ENCODE results near the gene SMCO1.

Gene SMCO1

DNA sequence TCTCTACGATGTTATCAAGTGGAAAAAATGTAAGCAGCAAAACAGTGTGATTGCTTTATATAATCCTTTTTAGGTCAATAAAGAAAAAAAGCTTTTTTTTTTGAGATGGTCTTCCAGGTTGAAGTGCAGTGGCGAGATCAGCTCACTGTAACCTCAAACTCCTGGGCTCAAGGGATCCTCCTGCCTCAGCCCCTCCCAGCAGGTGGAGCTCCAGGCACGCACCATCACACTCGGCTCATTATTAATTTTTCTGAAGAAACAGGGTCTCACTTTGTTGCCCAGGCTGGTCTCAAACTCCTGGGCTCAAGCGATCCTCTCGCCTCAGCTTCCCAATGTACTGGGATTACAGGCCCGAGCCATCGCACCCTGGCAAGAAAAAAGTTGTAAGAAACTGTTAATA lies 28.9 kb downstream of the SMCO1 start:
- no peak overlapping the region for H3K4me2 ChIP-seq (ENCODE audit: low read length, poor library complexity, severe bottlenecking)
- no peak overlapping the region for H4K91ac ChIP-seq (ENCODE audit: low read length)
- no peak overlapping the region for H2AFZ ChIP-seq (ENCODE audit: low read depth, low read length)
- no peak overlapping the region for H2BK120ac ChIP-seq (ENCODE audit: low read depth, low read length)
- no peak overlapping the region for H2BK12ac ChIP-seq (ENCODE audit: low read length in 2 of 2)
- 95% methylated on average over 7 of the region's 8 CpGs for WGBS
- DNase-seq: peak; percentile 8
- no peak overlapping the region for H3K23ac ChIP-seq (ENCODE audit: low read length in 2 of 2)
- H3K4me3 ChIP-seq (ENCODE audit: insufficient read depth in 1 of 2, low read depth in 1 of 2, low read length in 2 of 2): no peak overlapping the region
- H3K79me1 ChIP-seq (replicated peaks; ENCODE audit: low read length, poor library complexity, severe bottlenecking): peaks cover 23% of the 10 kb centered on the region
- no peak overlapping the region for H4K8ac ChIP-seq (ENCODE audit: low read length)
- no peak overlapping the region for H2BK15ac ChIP-seq (ENCODE audit: low read depth, poor library complexity, severe bottlenecking)
- H3K27ac ChIP-seq (ENCODE audit: low read length, poor library complexity, severe bottlenecking): no peak overlapping the region
- no peak overlapping the region for H3K4ac ChIP-seq (ENCODE audit: low read depth in 1 of 2, low read length in 2 of 2)
- H2BK5ac ChIP-seq (ENCODE audit: low read depth, low read length, poor library complexity, severe bottlenecking): no peak overlapping the region
- H3K4me1 ChIP-seq (ENCODE audit: control insufficient read depth, insufficient read depth, low read depth, low read length): no peaks in the 10 kb centered on the region
- no peak overlapping the region for H3K14ac ChIP-seq (ENCODE audit: low read length in 2 of 2)
- no peaks in the 10 kb centered on the region for H3K27me3 ChIP-seq (ENCODE audit: control insufficient read depth in 1 of 2, insufficient read depth in 1 of 2, low read length in 2 of 2)
- H3K36me3 ChIP-seq (ENCODE audit: control insufficient read depth in 1 of 2, insufficient read depth in 2 of 2, low read depth in 1 of 2, low read length in 2 of 2): peaks cover 23 to 70% of the 10 kb centered on the region in 2 experiments
- no peak overlapping the region for H3K18ac ChIP-seq (ENCODE audit: low read depth in 1 of 2, low read length in 2 of 2)
- no peaks in the 10 kb centered on the region for H3K9me3 ChIP-seq (ENCODE audit: control insufficient read depth, low read length)
- H2AK5ac ChIP-seq (ENCODE audit: low read length, severe bottlenecking): no peak overlapping the region
- H3K9ac ChIP-seq (ENCODE audit: low read length): no peak overlapping the region

DNA sequence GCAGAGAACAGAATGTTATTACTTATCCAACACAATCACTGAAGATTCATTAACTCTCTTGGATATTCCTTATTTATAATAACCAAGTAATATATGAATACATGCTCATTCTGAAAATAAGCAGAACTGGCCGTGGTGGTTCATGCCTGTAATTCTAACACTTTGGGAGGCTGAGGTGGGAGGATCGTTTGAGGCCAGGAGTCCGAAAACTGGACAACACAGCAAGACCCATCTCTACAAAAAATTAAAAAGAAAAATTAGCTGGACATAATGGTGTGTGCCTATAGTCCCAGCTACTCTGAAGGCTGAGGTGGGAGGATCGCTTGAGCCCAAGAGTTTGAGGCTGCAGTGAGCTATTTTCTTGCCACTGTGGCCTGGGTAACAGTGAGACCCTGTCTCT lies 37.5 kb downstream of the SMCO1 start:
- no peak overlapping the region for H3K4ac ChIP-seq (ENCODE audit: low read depth in 1 of 2, low read length in 2 of 2)
- no peak overlapping the region for H3K23ac ChIP-seq (ENCODE audit: low read length in 2 of 2)
- H3K4me1 ChIP-seq (ENCODE audit: control insufficient read depth, insufficient read depth, low read depth, low read length): no peaks in the 10 kb centered on the region
- no peak overlapping the region for H2AFZ ChIP-seq (ENCODE audit: low read depth, low read length)
- H4K8ac ChIP-seq (ENCODE audit: low read length): no peak overlapping the region
- H2BK12ac ChIP-seq (ENCODE audit: low read length in 2 of 2): no peak overlapping the region
- no peak overlapping the region for H3K9ac ChIP-seq (ENCODE audit: low read length)
- H3K18ac ChIP-seq (ENCODE audit: low read depth in 1 of 2, low read length in 2 of 2): no peak overlapping the region
- H3K36me3 ChIP-seq (ENCODE audit: control insufficient read depth in 1 of 2, insufficient read depth in 2 of 2, low read depth in 1 of 2, low read length in 2 of 2): peaks cover 31 to 80% of the 10 kb centered on the region in 2 experiments
- no peaks in the 10 kb centered on the region for H3K27me3 ChIP-seq (ENCODE audit: control insufficient read depth in 1 of 2, insufficient read depth in 1 of 2, low read length in 2 of 2)
- no peak overlapping the region for H3K14ac ChIP-seq (ENCODE audit: low read length in 2 of 2)
- H3K27ac ChIP-seq (ENCODE audit: low read length, poor library complexity, severe bottlenecking): no peak overlapping the region
- peaks cover 9% of the 10 kb centered on the region for H3K79me1 ChIP-seq (replicated peaks; ENCODE audit: low read length, poor library complexity, severe bottlenecking)
- H2BK5ac ChIP-seq (ENCODE audit: low read depth, low read length, poor library complexity, severe bottlenecking): no peak overlapping the region
- H2BK15ac ChIP-seq (ENCODE audit: low read depth, poor library complexity, severe bottlenecking): no peak overlapping the region
- H2AK5ac ChIP-seq (ENCODE audit: low read length, severe bottlenecking): no peak overlapping the region
- no peak for DNase-seq
- no peak overlapping the region for H2BK120ac ChIP-seq (ENCODE audit: low read depth, low read length)
- no peak overlapping the region for H4K91ac ChIP-seq (ENCODE audit: low read length)
- no peak overlapping the region for H3K4me3 ChIP-seq (ENCODE audit: insufficient read depth in 1 of 2, low read depth in 1 of 2, low read length in 2 of 2)
- 100% methylated on average over 1 of the region's 4 CpGs for WGBS
- H3K9me3 ChIP-seq (ENCODE audit: control insufficient read depth, low read length): no peaks in the 10 kb centered on the region
- no peak overlapping the region for H3K4me2 ChIP-seq (ENCODE audit: low read length, poor library complexity, severe bottlenecking)

DNA sequence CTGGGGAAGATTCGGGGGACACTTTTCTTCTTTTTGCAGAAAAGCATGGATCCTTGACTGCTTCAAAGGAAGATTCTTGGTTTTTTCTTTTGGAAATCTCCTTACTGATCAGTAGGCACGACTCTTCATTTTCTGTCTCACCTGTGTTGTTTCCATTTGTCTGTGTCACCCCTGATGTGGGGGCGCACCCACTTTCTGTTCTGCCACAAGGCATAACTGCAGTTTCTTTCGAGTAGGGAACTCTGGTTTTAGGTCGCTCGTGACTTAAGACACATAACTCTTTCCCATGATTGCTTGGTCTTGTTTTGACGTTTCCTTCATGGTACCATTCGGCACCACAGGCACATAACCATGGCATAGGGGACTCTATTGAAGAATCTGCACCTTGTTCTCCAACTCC lies 42.9 kb downstream of the SMCO1 start:
- no peak overlapping the region for H3K18ac ChIP-seq (ENCODE audit: low read depth in 1 of 2, low read length in 2 of 2)
- H2AFZ ChIP-seq (ENCODE audit: low read depth, low read length): no peak overlapping the region
- H3K9me3 ChIP-seq (ENCODE audit: control insufficient read depth, low read length): no peaks in the 10 kb centered on the region
- peaks cover 9% of the 10 kb centered on the region for H3K79me1 ChIP-seq (replicated peaks; ENCODE audit: low read length, poor library complexity, severe bottlenecking)
- no peak overlapping the region for H2AK5ac ChIP-seq (ENCODE audit: low read length, severe bottlenecking)
- DNase-seq: no peak
- H4K8ac ChIP-seq (ENCODE audit: low read length): no peak overlapping the region
- H3K4me1 ChIP-seq (ENCODE audit: control insufficient read depth, insufficient read depth, low read depth, low read length): no peaks in the 10 kb centered on the region
- no peak overlapping the region for H4K91ac ChIP-seq (ENCODE audit: low read length)
- peaks cover 15 to 84% of the 10 kb centered on the region in 2 experiments for H3K36me3 ChIP-seq (ENCODE audit: control insufficient read depth in 1 of 2, insufficient read depth in 2 of 2, low read depth in 1 of 2, low read length in 2 of 2)
- no peak overlapping the region for H3K4me2 ChIP-seq (ENCODE audit: low read length, poor library complexity, severe bottlenecking)
- no peaks in the 10 kb centered on the region for H3K27me3 ChIP-seq (ENCODE audit: control insufficient read depth in 1 of 2, insufficient read depth in 1 of 2, low read length in 2 of 2)
- no peak overlapping the region for H3K14ac ChIP-seq (ENCODE audit: low read length in 2 of 2)
- 99% methylated on average over 8 of the region's 8 CpGs for WGBS
- H2BK15ac ChIP-seq (ENCODE audit: low read depth, poor library complexity, severe bottlenecking): no peak overlapping the region
- no peak overlapping the region for H3K4me3 ChIP-seq (ENCODE audit: insufficient read depth in 1 of 2, low read depth in 1 of 2, low read length in 2 of 2)
- H2BK12ac ChIP-seq (ENCODE audit: low read length in 2 of 2): no peak overlapping the region
- no peak overlapping the region for H3K9ac ChIP-seq (ENCODE audit: low read length)
- H2BK120ac ChIP-seq (ENCODE audit: low read depth, low read length): no peak overlapping the region
- H3K27ac ChIP-seq (ENCODE audit: low read length, poor library complexity, severe bottlenecking): no peak overlapping the region
- no peak overlapping the region for H3K23ac ChIP-seq (ENCODE audit: low read length in 2 of 2)
- H3K4ac ChIP-seq (ENCODE audit: low read depth in 1 of 2, low read length in 2 of 2): no peak overlapping the region
- no peak overlapping the region for H2BK5ac ChIP-seq (ENCODE audit: low read depth, low read length, poor library complexity, severe bottlenecking)

DNA sequence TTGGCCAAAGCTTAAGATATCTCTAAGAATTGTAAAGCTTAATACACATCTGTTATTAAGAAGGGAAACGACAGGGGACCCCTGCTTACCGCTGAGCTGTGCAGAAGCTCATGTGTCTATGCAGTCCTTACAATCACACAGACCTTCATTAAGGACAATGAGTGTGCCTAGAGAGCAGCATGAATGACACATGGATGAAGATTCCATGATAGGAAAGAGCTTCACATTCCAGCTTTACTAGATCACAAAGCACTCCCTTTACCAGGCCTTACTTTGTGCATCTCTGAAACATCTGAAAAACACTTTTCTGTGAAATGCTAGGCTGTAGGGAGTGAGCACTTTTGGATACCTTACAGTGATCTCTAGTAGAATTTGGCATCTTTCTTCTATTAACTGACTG lies 43.6 kb downstream of the SMCO1 start:
- H3K27ac ChIP-seq (ENCODE audit: low read length, poor library complexity, severe bottlenecking): peak overlapping the region; percentile 19
- H3K4me1 ChIP-seq (ENCODE audit: control insufficient read depth, insufficient read depth, low read depth, low read length): no peaks in the 10 kb centered on the region
- H3K4me3 ChIP-seq (ENCODE audit: insufficient read depth in 1 of 2, low read depth in 1 of 2, low read length in 2 of 2): no peak overlapping the region
- no peak overlapping the region for H2BK120ac ChIP-seq (ENCODE audit: low read depth, low read length)
- no peak overlapping the region for H2BK5ac ChIP-seq (ENCODE audit: low read depth, low read length, poor library complexity, severe bottlenecking)
- H4K8ac ChIP-seq (ENCODE audit: low read length): no peak overlapping the region
- DNase-seq: peak; percentile 7
- H3K9me3 ChIP-seq (ENCODE audit: control insufficient read depth, low read length): no peaks in the 10 kb centered on the region
- H3K36me3 ChIP-seq (ENCODE audit: control insufficient read depth in 1 of 2, insufficient read depth in 2 of 2, low read depth in 1 of 2, low read length in 2 of 2): peaks cover 15 to 78% of the 10 kb centered on the region in 2 experiments
- no peak overlapping the region for H2BK15ac ChIP-seq (ENCODE audit: low read depth, poor library complexity, severe bottlenecking)
- H3K79me1 ChIP-seq (replicated peaks; ENCODE audit: low read length, poor library complexity, severe bottlenecking): peaks cover 11% of the 10 kb centered on the region
- no peak overlapping the region for H3K4me2 ChIP-seq (ENCODE audit: low read length, poor library complexity, severe bottlenecking)
- H3K14ac ChIP-seq (ENCODE audit: low read length in 2 of 2): no peak overlapping the region
- no peak overlapping the region for H3K23ac ChIP-seq (ENCODE audit: low read length in 2 of 2)
- no peaks in the 10 kb centered on the region for H3K27me3 ChIP-seq (ENCODE audit: control insufficient read depth in 1 of 2, insufficient read depth in 1 of 2, low read length in 2 of 2)
- H3K18ac ChIP-seq (ENCODE audit: low read depth in 1 of 2, low read length in 2 of 2): no peak overlapping the region
- no peak overlapping the region for H2AK5ac ChIP-seq (ENCODE audit: low read length, severe bottlenecking)
- no peak overlapping the region for H2AFZ ChIP-seq (ENCODE audit: low read depth, low read length)
- no peak overlapping the region for H2BK12ac ChIP-seq (ENCODE audit: low read length in 2 of 2)
- 100% methylated on average over 2 of the region's 2 CpGs for WGBS
- H3K9ac ChIP-seq (ENCODE audit: low read length): no peak overlapping the region
- H4K91ac ChIP-seq (ENCODE audit: low read length): no peak overlapping the region
- H3K4ac ChIP-seq (ENCODE audit: low read depth in 1 of 2, low read length in 2 of 2): no peak overlapping the region
